Right ventricle myocardium superior (tissue), 1 donor: ENCODE results near the gene PPP4R3C. TPM values are rescaled to one million over a fixed set of nuclear protein-coding genes. Genes with fewer than 3 reads are reported as not detected.
"Not testable (repeated sequence)": the region's sequence is repeated elsewhere in the genome, so short reads cannot be mapped to it uniquely, and the experiment has no call there.

Experiments
- ATAC-seq: fragments of 200-7000 bp; cut with Tn5 transposase; one replicate; pipeline ENCODE4 v1.9.1; 2020; ENCODE audit warnings: mild to moderate bottlenecking; ENCODE audit not compliant: poor library complexity
- DNase-seq: peaks from one replicate; pipeline ENCODE4 v3.0.0-alpha.2; 2020
- intact Hi-C: fragments of 100-400 bp; cut with DNase I; formaldehyde crosslinking; loops from one replicate; pipeline ENCODE4 v1.11.2; 2022
- long read RNA-seq: library from polyadenylated mRNA; unstranded; transcript quantifications from one replicate; pipeline ENCODE4 v2.0.0, GENCODE V29; 2021
- total RNA-seq: library from RNA; stranded (reverse); fragmentation: NEBNext Ultra II Directional; extraction: Animal tissue kit (Norgen Biotek cat#: 25700); gene quantifications from one replicate; pipeline ENCODE4 v1.2.1, GENCODE V29; 2021
- donor health status: DM: no; HTN: yes; CAD: no; lungs with severe emphysema.

The PPP4R3C gene
- not detected for total RNA-seq
- long read RNA-seq: 0 reads

GRCh38 chrX:27463187-27463586 lies at the start of gene PPP4R3C:
Gene PPP4R3C, minus strand, starts transcription at chrX:27463341. Its CDS starts 45 bp downstream, at chrX:27463296.
- ATAC-seq (no peak), DNase-seq (no peak)
- intact Hi-C loops: no loop called here

DNA sequence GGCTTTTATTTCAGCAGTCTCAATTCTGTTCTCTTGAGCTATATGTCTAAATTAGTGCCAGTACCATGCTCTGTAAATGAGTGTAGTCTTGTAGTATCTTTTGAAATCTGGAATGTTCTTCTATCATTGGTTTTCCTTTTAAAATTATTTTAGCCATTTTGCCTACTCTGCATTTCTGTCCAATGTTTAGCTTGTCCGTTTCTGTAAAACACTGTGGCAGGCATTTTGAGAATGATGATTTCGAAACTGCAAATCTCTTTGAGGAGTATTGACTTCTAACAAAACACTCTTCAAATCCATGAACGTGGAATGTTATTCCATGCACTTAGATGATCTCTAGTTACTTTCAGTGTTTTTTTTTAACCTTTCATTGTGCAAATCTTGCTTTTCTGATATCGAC lies 28.3 kb upstream of the PPP4R3C start:
- ATAC-seq (no peak), DNase-seq (no peak)
- intact Hi-C loops: no loop called here

DNA sequence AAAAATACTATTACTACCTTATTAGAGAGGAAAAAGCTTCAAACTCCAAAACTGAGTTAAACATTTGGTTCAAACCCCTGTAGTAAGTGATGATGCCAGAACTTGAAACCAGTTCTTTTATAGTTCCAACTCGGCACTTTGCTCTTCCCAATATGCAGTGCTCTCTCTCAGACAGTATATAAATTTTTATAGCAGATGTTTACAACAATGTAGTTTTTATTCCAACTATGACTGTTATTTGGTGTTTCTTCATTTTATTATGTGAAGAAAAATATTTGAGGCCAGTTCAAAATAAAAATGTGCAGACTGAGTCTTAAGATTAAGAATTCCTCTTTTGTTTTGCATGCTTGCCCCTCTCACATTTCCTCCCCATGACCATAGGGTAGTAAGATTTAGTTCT lies 2.9 kb upstream of the PPP4R3C start:
- DNase-seq: no peak
- intact Hi-C loops: no loop called here
- ATAC-seq: no peak

DNA sequence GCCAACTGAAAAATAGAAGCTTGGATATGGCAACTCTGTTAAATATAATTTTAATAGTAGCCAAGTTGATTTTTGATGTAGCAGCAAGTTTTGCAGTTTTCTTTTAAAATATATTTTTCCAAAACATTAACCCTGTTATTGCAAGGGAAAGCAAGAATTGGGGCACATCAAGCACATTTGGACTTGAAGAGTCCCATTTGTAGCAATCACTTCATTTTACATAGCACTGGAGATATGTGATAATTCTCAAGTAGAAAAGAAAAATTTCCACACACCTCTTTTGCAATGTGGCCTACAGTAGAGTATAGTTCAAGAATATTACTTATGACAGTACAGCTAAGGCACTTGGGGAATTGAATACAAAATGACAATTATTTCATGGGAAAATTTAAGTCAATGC lies 1.9 kb upstream of the PPP4R3C start:
- no peak for ATAC-seq
- intact Hi-C loops: no loop called here
- DNase-seq: no peak

DNA sequence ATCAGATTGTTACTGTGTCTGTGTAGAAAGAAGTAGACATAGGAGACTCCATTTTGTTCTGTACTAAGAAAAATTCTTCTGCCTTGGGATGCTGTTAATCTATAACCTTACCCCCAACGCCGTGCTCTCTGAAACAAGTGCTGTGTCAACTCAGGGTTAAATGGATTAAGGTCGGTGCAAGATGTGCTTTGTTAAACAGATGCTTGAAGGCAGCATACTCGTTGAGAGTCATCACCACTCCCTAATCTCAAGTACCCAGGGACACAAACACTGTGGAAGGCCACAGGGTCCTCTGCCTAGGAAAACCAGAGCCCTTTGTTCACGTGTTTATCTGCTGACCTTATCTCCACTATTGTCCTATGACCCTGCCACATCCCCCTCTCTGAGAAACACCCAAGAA lies 4.0 kb downstream of the PPP4R3C start:
- ATAC-seq, DNase-seq, intact Hi-C loops: not testable (repeated sequence)

DNA sequence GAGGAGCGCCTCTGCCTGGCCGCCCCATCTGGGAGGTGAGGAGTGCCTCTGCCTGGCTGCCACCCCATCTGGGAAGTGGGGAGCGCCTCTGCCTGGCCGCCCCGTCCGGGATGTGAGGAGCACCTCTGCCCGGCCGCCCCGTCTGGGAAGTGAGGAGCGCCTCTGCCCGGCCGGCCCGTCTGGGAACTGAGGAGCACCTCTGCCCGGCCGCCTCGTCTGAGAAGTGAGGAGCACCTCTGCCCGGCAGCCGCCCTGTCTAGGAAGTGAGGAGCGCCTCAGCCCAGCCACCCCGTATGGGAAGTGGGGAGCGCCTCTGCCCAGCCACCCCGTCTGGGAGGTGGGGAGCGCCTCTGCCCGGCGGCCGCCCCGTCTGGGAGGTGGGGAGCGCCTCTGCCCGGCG lies 4.6 kb downstream of the PPP4R3C start:
- intact Hi-C loops, DNase-seq, ATAC-seq: not testable (repeated sequence)

DNA sequence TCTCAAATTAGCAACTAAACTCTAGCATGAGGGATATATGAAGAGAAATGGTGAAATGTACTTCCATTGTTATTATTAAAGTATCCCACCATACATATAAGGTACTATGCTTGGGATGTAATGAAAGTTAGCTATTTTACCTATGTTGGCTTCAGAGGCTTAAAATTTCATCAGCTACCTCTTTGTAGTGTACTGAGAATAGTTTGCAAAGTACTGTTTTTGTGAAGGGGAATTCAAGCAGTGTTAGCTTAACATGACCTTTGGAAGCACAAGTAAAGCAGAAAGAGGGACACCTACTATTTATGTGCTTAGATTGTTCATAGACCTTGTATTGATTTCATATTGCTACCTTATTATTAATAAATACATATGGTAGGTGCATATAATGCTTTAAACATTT lies 11.8 kb downstream of the PPP4R3C start:
- intact Hi-C loops: no loop called here
- DNase-seq (no peak), ATAC-seq (no peak)

- DNase-seq (no peak), ATAC-seq (no peak)
- intact Hi-C loops: no loop called here
These were observed 16.7 kb downstream of the PPP4R3C start for GRCh38 chrX:27446423-27446822.

- intact Hi-C loops: no loop called here
- ATAC-seq (no peak), DNase-seq (no peak)
These were observed 17.7 kb downstream of the PPP4R3C start for GRCh38 chrX:27445438-27445837.

DNA sequence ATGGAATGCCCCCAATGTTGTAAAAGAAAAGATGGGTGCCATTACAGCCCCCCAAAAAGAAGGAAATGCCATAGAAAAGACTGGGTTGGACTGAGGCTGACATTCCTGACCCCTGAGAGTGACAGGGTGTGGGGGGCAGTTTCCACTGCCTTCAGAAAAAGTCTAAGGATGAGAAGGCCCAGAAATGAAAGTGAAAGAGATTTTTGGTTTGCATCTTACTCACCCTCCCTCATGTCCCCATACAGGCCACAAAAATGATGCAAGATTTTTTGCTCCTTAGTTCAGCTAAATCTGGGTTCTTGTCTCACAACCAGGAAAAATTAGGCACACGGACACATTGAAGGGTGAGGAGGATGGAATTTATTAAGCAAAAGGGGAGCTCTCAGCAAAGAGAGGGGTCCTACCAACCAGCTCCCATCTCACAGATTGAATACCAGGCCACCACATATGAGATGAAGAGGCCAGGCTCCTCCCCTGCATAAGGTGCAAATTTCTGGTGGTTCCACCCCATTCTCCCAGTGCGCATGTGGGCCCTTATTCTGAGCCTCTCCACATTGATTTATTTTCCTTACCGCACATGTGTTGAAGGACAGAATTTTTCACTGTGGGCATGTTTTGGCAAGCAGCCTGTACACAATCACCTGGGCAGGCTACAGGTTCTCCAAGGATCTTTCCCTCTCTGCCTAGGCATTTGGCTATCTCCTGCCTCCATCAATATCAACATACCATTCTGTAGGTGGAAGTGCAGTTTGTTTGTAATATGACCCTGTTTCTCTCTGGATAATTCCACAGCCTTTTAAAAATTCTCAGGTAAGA lies 18.8 kb downstream of the PPP4R3C start:
- ATAC-seq (no peak), DNase-seq (no peak)
- intact Hi-C loops: no loop called here

- intact Hi-C loops, DNase-seq, ATAC-seq: not testable (repeated sequence)
These were observed 20.7 kb downstream of the PPP4R3C start for GRCh38 chrX:27442392-27442791.

GRCh38 chrX:27439771-27440170 lies 23.4 kb downstream of the PPP4R3C start:
- DNase-seq (no peak), ATAC-seq (no peak)
- intact Hi-C loops: no loop called here

DNA sequence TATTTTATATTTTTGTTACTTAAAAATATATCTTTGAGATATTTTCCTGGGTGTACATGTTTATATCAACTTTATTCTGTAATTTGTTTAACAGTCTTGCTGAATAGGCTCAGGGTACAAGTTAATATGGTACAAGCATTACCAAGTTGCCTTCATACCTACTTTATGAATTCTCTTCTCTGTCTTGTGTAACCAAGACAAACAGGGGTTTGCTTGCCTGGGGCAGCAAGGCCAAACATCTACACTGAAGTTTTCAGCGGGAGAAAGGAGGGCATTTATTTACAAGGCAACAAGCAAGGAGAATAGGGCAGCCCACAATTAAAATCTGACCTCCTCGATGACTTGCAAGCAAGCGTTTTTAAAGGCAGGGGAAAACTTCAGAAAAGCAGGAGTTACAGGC lies 24.2 kb downstream of the PPP4R3C start:
- intact Hi-C loops: no loop called here
- ATAC-seq (no peak), DNase-seq (no peak)

GRCh38 chrX:27435031-27435430 lies 28.1 kb downstream of the PPP4R3C start:
- DNase-seq (no peak), ATAC-seq (no peak)
- intact Hi-C loops: no loop called here

Other genes with a start within 250 kb of the PPP4R3C start
- gene DCAF8L2, start 127.0 kb upstream of the PPP4R3C start, total RNA-seq: not detected